ENCODE results near the gene CEP85.
A peak's percentile ranks its signal among the peaks of the same experiment; 100 is the strongest.
"Not testable (repeated sequence)": the region's sequence is repeated elsewhere in the genome, so short reads cannot be mapped to it uniquely, and the experiment has no call there.

Gene CEP85

DNA sequence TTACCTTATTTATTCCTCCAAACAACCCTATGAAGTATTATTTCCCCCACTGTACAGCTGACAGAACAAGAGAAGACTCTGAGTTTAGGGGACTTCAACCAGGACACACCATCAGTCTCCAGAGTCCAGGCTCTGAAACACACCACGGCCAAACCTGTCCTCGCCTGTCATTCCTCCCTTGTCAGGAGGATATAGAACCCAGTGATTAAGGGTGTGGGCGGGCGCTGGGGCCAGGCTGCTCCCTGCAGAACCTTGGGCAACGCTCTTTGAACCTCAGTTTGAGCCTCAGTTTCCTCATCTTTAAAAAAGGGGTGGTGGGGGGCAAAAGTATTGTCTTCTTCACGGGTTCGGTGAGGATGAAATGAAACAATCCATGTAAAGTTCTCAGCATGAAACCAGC lies 9.4 kb upstream of the CEP85 start:
- DNase-seq (ENCODE audit: low read depth in 2 of 3, low spot score in 2 of 3): no peak

- DNase-seq (ENCODE audit: low read depth in 2 of 3, low spot score in 2 of 3): no peak
Observed at GRCh38 chr1:26225033-26225831, 8.8 kb upstream of the CEP85 start.

DNA sequence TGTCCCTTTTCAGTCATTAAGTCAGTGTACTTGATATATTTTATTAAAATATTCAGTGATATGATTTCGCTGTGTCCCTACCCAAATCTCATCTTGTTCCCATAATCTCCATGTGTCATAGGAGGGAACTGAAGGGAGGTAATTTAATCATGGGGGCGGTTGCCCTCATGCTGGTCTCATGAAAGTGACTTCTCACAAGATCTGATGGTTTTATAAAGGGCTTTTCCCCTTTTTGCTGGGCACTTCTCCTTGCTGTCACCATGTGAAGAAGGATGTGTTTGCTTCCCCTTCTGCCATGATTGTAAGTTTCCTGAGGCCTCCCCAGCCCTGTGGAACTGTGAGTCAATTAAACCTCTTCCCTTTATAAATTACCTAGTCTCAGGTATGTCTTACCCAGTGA lies 3.3 kb upstream of the CEP85 start:
- not testable (repeated sequence) for DNase-seq (ENCODE audit: low read depth in 2 of 3, low spot score in 2 of 3)

DNA sequence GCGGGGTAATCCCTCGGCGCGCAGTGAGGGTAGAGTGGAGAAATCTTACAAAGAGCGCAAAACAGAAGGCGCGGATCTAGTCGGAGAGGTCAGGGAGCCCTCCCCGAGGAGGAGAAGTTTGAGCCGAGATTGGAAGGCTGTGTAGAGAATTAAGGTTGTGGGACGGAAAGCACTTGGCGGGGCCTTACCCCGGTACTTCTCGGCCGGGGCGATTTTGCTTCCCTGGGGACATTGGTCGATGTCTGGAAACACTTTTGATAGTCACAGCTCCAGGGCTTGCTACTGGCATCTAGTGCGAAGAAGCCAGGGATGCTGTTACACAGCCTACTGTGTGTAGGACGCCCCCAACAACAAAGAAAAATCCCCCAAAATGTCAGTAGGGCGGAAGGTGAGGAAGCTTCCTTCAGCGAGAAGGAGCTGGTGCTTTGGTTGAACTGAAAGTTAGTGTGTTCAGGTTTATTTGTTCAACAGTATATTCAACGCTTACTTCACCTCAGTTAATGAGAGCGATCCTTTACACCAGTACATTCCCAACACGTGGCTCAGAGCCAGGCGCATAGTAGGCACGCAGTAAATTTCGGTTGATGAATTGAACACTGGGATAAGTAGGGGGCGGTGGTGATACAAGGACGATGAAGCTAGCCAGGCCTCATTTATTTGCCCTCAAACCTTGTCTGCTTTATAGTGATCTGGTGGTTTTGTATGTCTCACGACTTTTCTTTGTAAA lies 807 bp downstream of the CEP85 start:
- DNase-seq (ENCODE audit: low read depth in 2 of 3, low spot score in 2 of 3): no peak

GRCh38 chr1:26237230-26237966 lies 3.4 kb downstream of the CEP85 start:
- no peak for DNase-seq (ENCODE audit: low read depth in 2 of 3, low spot score in 2 of 3)

GRCh38 chr1:26239936-26240335 lies 5.9 kb downstream of the CEP85 start:
- DNase-seq (ENCODE audit: low read depth in 2 of 3, low spot score in 2 of 3): no peak

- no peak for DNase-seq (ENCODE audit: low read depth in 2 of 3, low spot score in 2 of 3)
Observed at GRCh38 chr1:26252718-26253117, 18.7 kb downstream of the CEP85 start.

GRCh38 chr1:26254404-26254803 lies 20.4 kb downstream of the CEP85 start:
- no peak for DNase-seq (ENCODE audit: low read depth in 2 of 3, low spot score in 2 of 3)

DNA sequence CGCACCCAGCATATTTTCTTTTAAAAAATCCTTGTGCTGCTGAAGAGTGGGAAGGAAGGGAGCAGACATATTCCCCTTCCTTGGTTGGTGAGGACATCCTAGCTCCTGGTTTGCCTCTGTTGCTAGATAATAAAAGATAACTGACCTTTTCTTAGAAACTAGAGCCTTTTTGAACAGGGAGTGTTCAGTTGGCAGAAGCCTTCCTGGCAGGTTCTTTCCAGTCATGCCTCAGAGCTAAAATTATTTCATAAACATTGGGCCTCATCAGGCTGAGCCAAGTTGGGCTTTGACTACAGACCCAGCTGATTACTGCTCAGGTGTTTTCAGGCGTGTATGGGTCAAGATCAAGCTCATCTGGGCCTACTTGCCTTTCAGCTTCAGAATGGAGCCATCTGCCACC lies 23.2 kb downstream of the CEP85 start:
- DNase-seq (ENCODE audit: low read depth in 2 of 3, low spot score in 2 of 3): no peak

GRCh38 chr1:26259005-26259404 lies 25.0 kb downstream of the CEP85 start:
- DNase-seq (ENCODE audit: low read depth in 2 of 3, low spot score in 2 of 3): no peak

DNA sequence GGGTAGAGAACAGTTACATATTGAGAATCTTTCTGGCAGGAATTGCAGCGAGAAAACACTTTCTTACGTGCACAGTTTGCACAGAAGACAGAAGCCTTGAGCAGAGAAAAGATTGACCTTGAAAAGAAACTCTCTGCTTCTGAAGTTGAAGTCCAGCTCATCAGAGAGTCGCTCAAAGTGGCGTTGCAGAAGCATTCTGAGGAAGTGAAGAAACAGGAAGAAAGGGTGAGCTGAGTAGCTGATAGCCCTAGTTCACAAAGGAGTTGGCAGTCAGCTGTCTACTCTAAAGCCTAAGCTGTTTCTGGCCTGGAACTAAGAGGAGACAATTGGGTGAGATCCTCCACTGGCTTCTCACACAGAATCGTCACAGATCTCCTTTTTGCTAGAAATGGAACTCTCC lies 25.6 kb downstream of the CEP85 start:
- no peak for DNase-seq (ENCODE audit: low read depth in 2 of 3, low spot score in 2 of 3)

DNA sequence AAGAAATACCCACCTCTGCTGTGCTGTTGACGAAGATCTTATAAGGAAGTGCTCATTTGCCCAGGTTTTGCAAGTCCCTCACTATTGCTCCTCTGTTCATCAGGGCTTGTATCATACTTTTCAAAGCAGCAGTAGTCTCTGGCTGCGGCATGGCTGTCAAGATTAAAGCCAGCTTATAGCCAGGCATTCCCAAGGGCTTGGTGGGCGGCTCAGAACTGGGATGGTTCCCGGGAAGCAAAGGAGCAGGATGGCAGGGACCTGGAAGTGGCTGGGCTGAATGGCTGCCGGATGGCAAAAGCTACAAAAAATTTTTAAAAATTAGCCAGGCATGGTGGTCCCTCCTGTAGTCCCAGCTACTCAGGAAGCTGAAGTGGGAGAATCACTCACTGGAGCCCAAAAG lies 29.2 kb downstream of the CEP85 start:
- no peak for DNase-seq (ENCODE audit: low read depth in 2 of 3, low spot score in 2 of 3)

GRCh38 chr1:26265405-26265804 lies 31.4 kb downstream of the CEP85 start:
- DNase-seq (ENCODE audit: low read depth in 2 of 3, low spot score in 2 of 3): no peak

DNA sequence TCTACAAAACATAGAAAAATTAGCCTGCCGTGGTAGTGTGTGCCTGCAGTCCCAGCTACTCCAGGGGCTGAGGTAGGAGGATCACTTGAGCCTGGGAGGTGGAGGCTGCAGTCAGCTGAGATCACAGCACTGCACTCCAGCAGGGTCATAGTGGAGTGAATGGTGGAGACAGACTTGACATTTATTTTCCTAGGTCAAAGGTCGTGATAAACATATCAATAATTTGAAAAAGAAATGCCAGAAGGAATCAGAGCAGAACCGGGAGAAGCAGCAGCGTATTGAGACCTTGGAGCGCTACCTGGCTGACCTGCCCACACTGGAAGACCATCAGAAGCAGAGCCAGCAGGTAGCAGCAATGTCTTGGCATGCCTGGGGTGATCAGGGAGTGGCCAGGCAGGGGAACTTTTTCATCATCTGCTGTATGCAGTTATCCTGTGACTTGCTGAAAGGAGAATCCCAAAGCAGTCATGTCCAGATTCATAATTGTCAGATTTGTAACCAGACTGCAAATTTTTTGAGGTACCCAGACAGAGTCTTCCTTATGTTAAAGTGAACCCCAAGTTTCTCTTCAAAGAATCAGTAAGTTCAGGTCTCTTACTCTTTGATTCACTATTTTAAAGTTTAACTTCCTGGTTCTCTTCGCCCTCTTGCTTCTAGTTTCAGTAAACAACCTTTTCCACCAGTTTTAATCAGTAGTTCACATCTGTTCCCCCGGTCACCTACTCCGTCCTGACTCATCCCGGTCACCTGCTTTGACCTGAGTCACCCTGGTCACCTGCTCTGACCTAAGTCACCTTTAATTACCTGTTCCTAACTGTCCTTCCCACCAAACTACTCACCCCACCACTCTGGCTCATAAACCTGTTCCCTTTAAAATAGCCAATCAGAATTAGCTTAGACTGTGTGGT lies 34.5 kb downstream of the CEP85 start:
- DNase-seq (ENCODE audit: low read depth in 2 of 3, low spot score in 2 of 3): no peak

DNA sequence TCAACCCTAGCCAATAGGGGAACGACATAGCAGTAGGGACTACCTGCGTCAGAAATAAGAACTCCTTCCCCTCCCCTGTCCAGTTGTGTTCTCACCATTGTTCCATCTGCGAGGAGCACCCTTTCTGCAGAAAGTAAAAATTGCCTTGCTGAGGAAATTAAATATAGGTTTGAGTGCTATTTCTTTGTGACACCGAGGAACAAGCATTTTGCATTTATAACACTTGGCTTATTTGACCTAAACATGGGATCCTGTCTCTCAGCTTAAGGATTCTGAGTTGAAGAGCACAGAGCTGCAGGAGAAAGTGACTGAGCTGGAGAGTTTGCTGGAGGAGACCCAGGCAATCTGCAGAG lies 35.2 kb downstream of the CEP85 start:
- no peak for DNase-seq (ENCODE audit: low read depth in 2 of 3, low spot score in 2 of 3)

DNA sequence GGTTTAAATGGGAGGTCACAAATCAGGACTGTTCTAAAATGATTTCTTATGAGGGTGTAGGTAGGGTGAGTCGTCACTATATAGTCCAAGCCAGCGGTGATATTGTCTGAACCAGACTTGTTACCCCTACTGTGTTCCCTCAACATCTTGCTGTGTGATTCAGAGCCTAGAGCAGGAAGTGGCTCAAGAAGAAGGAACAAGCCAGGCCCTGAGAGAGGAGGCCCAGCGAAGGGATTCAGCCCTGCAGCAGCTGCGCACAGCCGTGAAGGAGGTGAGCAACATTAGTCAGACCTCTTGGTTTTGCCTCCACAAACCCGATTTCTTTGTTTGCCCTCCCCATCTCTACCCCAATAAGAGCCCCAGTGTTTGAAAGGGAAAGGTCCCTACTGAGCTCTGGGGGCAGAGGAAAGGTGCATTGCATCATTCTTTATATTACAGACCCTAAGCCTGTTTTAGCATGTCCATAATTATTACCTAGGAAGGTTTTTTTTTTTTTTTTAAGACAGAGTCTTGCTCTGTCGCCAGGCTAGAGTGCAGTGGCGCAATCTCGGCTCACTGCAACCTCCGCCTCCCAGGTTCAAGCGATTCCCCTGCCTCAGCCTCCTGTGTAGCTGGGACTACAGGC lies 40.9 kb downstream of the CEP85 start:
- DNase-seq (ENCODE audit: low read depth in 2 of 3, low spot score in 2 of 3): no peak

DNA sequence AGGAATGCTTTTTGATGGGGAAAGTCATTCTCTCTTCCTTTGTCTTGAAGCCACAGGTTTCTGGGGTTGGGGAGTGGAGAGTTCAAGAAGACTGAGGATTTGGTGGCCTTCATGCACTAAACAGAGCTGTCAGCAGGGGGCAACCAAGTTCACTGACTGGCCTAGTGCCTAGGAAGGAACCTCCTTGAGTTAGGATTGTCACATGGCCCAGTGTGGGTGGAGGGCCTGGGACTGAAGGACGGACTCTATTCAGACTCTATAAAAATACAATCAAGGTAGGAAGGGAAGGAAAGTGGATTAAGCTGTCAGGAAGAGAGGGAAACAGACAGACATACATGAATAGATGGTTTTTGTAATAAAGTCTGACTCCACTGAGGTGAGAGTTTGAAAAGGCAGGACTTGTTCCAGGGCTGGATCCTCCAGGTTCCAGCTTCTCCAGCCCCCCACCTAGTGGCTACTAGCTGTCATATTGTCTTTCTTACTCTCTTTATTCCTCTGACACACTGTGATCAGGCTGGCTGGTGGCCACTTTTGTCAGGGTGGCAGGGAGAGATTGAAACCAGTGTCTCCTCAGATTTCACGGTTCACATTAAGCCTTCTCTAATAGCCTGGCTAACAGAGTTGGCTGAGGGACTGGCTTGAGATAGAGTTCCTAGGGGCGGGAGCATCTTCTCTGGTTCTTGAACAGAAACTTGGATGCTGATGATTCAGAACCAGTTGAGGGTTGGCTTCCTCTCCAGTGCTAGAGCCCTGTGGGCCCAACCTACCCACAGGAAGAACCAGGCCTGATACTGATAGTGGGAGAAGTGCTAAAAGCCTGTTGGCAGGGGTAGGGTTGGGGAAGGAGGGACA lies 41.8 kb downstream of the CEP85 start:
- DNase-seq (ENCODE audit: low read depth in 2 of 3, low spot score in 2 of 3): peak in 2 of 3 experiments; percentile 60 to 67

GRCh38 chr1:26276432-26276838 lies 42.4 kb downstream of the CEP85 start:
- peak in 1 of 3 experiments; percentile 27 for DNase-seq (ENCODE audit: low read depth in 2 of 3, low spot score in 2 of 3)

DNA sequence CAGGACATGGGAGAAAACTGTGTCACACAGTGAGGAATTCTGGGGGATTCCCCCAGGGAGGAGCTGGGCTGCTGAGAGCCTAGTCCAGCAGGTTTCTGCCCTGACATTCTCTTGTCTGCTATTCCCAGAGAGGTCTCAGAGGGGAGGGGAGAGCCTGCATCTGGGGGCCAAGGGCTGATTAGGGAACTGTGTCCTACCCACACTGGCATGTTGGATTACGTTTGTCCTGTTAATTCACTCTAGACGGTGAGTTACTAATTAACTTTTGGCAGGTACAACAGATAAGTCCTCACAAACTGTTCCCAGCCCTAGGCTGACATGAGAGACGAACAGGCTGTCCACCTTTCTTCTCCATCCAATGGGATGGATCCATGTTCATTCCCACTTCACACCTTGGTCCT lies 43.3 kb downstream of the CEP85 start:
- no peak for DNase-seq (ENCODE audit: low read depth in 2 of 3, low spot score in 2 of 3)

GRCh38 chr1:26277719-26278118 lies 43.7 kb downstream of the CEP85 start:
- no peak for DNase-seq (ENCODE audit: low read depth in 2 of 3, low spot score in 2 of 3)

All from activated CD8-positive, alpha-beta memory T cell treated with anti-CD3 and anti-CD28 coated beads for 48 hours (primary cell).